GM19324 (cell line): ENCODE measurements around the gene IL12A.
A peak's percentile ranks its signal among the peaks of the same experiment; 100 is the strongest.

Experiments used
- ATAC-seq: cut with Tn5 transposase; IDR thresholded peaks from one replicate; pipeline ENCODE4 v1.9.1; 2021; ENCODE audit warnings: mild to moderate bottlenecking, moderate library complexity; ENCODE audit not compliant: unreplicated experiment, low FRiP score

Gene IL12A

GRCh38 chr3:159988617-159989271 lies at the start of gene IL12A:
Gene IL12A, plus strand, starts transcription at chr3:159988835.
- peak; percentile 95 for ATAC-seq

DNA sequence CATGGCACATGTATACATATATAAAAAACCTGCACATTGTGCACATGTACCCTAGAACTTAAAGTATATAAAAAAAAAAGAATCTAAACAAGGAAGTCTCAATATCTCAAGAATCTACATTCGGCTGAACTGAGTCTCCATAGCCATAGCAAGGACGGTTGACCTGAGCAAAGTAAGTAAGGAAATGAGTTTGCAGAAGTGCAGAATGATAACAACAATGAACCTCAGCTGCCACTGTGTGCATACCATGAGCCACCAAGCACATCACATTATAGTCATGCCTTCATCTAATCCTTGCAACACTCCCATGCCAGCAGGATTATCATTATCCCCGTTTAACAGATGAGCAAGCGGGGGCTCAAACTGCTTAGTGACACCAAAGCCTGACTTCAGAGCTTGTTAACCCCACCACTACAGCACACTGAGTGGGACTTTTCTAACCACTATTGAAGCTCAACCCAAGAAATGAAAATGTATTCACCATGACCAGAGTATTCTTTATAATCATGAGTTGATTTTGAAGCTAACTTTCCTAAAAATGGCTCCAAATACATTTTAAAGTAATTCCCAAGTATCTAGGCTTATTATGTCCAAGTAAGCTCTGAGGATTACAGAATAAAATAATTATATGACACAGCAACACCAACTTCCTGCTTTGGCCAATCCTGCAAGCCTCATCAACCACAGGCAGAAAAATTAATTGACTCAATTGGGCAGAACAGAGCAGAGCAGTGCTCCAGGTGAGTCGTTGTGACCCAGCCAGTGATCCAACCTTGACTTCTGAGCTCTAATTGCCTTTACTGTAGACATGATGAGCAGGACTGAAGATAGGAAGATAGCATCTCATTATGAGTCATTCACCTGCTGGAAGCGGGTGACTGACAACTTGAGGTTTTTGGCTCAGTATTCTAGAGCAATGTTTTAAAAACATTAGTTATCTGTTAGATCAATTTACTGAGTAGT lies 47.3 kb upstream of the IL12A start:
- ATAC-seq: peak; percentile 61

DNA sequence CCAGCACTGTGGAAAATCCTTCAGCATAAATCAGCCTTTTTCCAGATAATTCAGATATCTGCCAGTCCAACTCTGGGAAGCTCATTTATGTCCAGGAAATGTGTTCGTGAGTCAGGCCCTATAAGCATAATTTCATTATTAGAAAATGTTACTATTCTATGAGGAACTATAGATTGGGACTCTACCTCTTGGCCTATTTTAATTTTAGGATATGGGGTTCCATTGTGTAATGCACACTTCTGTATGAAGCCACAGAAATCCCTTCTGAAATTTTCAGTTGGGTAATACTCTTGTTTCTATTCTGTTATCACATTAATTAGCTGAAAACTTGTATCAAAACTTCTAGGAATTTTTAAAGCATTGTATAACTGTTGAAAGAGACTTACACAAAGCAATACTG lies 43.9 kb upstream of the IL12A start:
- ATAC-seq: no peak

- ATAC-seq: no peak
These were observed 42.7 kb upstream of the IL12A start for GRCh38 chr3:159945930-159946329.

DNA sequence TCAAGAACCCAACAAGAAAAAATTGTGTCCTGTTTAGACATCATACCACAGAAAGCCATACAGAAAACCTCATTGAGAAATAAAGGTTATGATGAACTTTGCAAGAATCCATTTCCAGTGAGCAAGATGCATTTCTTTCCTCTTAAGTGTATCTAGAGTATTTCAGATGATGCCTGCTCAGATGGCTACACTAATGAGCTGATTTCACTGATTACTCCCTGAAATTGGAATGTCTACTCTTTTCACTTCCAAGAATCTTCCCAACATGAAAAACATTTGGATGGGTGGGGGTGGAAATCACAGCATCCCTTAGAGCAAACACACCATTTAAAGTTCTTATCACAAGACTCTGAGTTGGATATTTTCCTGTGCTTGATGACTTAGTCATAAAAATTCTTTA lies 41.4 kb upstream of the IL12A start:
- no peak for ATAC-seq

DNA sequence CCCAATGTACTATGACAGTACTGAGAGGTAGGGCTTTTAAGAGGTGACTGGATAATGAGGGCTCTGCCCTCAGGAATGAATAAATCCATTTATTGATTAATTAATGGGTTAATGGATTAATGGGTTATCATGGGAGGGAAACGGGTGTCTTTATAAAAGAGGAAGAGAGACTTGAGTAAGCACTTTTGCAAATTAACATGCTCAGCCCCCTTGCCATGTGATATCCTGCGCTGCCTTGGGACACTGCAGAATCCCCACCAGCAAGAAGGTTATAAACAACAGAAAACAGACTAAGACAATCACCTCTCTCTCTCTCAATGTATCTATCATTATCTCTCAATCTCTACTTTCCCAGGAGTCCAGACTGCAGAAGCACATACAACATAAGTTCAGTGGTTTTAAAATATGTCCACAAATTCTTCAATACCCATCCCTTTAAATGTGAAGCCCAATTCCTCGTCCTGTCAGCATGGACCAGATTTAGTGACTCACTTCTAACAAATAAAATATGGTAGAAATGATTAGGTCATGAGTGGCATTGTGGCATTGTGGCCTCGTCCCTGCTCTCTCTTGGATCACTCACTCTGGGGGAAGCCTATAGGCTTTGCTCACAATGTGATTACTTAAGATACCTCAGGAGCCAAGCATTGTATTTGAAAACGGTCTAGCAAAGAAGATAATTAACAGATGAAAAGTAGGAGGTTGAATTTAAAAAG lies 40.0 kb upstream of the IL12A start:
- ATAC-seq: peak; percentile 63

DNA sequence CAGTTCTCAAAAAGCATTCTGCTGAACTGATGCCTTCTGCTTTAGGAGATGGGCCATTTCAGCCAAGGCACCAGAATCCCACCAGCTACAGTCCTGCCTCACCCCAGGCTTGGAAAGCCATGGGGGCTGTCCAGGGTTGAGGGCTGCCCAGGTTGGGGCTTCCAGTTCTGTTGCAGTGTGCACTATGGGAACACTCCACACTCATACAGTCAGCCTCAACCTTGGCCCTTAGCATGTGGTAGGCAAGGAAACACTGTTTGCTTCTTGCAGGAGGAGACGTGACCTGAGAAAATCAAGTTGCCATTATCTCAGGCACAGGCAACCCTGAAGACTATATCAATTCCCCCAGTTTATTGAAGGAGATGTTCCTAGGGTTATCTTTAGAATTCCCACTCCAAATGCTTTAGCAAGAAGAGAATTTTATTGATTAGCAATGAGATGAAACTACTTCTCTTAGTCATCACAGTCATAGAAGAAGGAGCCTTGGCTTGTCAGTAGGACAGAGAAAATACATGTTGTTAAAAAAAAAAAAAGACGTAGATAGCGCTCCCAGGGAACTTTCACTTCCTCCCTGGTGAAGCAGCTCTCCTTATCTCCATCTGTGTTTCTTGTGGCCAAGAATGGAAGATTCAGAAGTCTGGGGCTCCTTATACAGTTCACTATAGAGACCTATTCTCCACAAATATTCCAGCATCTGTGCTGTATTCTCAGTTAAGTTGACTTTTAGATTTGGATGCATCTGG lies 38.3 kb upstream of the IL12A start:
- peak; percentile 50 for ATAC-seq

- ATAC-seq: no peak
These were observed 37.1 kb upstream of the IL12A start for GRCh38 chr3:159951540-159951939.

DNA sequence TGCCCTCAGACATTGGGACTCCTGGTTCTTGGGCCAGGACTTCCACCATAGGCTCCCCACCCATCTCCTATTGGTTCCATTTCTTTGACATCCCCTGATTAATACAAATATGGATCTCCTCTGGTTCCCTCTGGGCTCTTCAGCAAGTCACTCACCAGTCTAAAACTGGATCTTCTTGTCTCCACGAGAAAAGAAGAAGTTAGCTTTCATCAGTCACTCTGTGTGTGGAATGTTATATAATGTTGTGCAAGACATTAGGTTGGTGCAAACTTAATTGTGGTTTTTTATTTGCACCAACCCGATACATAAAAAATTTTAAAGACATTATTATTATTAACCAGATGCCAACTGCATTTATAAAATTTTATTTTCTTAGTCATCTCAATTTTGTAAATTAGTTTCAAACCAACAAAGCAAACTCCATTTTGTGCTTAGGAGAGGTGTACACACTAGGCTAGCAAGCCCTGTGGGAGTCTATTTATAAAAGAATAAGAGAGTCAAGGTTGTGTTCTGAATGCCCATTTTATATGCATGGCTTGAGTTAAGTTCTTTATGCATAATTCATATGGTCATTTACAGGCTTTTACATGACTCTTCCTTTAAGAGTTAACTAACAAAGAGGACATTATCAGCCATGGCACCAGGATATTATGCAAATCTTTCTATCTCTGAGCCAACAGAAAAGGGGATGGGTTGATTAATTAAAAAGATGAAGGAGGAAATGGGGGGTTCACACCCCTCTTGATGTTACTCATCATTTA lies 35.1 kb upstream of the IL12A start:
- ATAC-seq: no peak

DNA sequence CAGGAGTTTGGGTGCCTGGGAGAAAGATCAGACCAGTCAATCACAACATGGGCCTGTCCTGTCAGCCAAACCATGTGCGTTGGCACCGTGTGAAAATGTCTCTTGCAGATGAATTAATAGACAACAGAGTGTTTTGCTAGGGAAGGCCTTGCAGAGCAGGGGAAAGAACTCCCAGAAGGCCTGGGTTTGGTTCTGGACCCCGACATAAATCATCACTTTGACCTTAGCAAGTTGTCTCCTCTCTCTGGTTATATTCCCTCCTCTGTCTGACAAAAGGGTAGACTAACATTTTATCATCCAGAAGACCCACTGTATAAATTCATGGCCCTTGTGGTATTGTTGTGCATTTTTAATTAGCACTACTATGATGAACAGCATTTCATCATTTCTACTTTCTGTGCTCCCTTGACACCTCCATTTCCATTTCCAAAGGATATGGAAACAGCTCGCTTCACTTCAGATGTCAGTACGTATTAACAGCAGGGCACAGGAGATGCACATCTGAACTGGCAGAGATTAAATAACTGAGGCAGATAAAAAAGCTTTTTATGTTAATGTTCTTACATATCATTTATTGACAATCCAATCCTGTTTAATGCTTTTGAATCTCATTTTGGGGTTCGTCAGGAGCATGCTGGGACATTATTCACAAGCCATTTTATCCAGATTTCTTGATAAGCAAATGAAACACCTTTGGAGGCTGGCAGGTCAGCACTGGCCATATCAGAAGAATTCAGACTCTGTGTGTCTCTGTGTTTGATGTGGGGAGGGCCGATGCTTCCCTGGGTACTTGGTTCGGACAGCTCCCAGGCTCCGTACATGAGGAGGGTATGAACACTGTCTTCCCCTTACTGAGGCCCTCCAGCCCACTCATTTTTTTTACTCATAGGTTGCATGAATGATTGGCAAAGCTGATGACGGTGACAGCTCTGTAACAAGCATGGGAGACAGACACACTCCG lies 28.2 kb upstream of the IL12A start:
- ATAC-seq: no peak

- ATAC-seq: peak; percentile 98
These were observed 24.3 kb upstream of the IL12A start for GRCh38 chr3:159964166-159964973.

GRCh38 chr3:159971311-159971710 lies 17.3 kb upstream of the IL12A start:
- ATAC-seq: no peak

DNA sequence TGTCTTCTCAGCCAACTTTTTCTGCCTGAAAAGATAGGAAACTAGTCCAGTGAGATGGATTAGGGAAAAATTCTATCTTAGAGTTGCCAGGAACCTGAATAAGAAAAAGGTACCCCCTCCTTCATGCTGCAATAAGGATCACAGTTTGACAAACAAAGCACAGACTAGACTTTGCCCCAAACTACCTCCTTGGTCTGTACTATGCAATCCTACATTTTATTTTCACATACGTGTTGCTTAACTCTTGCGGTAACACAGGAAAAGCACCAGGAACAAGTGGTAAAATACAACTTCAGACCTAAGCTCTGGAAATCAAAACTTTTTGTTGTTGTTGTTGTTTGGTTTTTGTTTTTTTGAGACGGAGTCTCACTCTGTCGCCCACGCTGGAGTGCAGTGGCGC lies 11.3 kb upstream of the IL12A start:
- no peak for ATAC-seq

DNA sequence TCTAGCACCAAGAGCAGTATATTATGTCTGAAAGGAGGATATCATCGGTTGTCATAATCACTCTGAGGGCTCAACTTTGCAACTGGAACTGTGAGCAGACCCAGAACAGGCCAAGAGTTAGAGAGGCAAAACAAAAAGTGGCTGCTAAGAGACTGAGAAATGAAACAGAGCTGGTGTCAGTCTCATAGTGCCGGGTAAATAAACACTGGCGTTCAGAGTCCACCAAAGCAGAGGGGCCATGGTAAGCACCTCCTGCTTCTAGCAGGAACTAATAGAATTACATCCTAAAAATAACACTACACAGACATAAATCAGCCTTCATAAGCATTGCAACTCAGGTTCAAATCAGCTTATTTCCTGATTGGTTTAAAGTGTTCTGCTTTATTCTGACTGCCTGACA lies 10.3 kb upstream of the IL12A start:
- peak; percentile 99 for ATAC-seq

- no peak for ATAC-seq
These were observed 9.5 kb upstream of the IL12A start for GRCh38 chr3:159978918-159979703.

DNA sequence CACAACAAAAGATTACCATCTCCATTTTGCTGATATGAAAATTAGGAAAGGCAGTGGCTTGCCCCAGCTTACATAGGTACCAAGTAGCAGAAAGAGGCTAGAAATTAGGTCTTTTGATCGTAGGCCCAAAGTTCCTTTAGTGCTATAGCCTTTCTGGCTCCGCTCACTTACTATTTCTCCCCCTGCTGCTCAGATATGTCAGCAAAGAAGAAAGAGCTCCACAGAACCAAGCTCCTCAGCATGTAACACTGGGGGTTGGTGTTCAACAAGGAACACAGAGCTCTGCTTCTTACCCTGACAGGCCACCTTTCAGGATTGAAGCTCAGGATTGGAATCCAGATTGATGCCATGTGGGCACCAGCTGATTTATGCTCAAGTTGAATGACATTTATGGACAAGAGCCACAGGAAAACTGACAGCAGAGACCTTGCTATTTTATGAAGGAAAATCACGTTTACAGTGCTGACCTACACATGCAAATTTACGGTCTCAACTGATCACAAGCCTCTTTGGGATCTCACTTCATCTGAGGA lies 6.1 kb upstream of the IL12A start:
- ATAC-seq: no peak

DNA sequence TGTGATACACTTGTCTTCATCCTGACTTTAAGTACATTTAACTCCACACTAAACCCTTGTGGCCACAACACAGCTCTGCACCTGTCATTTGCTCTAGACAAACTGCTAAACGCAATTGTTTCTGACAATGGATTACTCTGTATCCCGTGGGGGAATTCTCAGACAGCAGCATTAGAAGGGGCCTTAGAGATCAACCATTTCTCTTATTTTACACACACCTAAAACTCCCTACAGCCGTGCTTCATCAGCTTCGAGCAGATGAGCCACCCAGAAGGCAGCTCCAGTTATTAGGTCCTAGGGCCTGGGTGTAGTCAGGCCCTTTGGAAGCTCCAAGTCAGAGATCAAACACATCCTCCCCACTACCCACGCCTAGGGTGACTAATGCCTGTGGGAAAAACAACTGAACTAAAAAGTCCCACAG lies 1.3 kb upstream of the IL12A start:
- no peak for ATAC-seq
